Measurements from ENCODE around the gene KIN.

Gene KIN

DNA sequence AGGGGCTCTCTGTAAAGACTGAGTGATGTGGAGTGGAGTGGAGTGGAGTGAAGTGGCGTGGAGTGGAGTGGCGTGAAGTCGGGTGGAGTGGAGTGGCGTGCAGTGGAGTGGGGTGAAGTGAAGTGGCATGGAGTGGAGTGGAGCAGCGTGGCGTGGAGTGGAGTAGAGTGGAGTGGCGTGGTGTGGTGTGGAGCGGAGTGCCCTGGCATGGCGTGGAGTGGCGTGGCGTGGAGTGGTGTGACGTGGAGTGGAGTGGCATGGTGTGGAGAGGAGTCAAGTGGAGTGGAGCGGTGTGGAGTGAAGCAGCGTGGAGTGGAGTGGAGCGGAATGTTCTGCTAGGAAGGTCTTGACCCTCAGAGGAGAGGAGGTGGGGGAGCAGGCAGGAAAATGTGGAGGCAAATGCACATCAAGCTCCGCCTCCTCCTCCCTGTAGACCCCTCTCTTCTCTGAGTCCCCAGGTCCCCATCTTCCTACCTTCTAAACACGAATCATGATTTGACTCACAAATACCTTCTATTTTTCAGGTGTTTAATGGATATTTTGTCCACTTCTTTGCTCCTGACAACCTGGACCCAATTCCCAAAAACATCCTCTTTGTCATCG lies 64.8 kb downstream of the KIN start:
- no peaks in the 10 kb centered on the region for H4K20me1 ChIP-seq (ENCODE audit: control insufficient read depth, insufficient read depth, low read depth, low read length)
- no peak overlapping the region for H3K27ac ChIP-seq (ENCODE audit: low read depth, low read length)
- H3K4me3 ChIP-seq (ENCODE audit: low read length): no peak overlapping the region
- H3K79me2 ChIP-seq (ENCODE audit: control insufficient read depth, low read length): no peaks in the 10 kb centered on the region
- H3K9me2 ChIP-seq (replicated peaks; ENCODE audit: control insufficient read depth, low read length): no peaks in the 10 kb centered on the region
- no peak for TF ChIP-seq EZH2phosphoT487 (IDR thresholded peaks at IDR 0.05; ENCODE audit: borderline replicate concordance, low read length)
- TF ChIP-seq, protein P1, sequence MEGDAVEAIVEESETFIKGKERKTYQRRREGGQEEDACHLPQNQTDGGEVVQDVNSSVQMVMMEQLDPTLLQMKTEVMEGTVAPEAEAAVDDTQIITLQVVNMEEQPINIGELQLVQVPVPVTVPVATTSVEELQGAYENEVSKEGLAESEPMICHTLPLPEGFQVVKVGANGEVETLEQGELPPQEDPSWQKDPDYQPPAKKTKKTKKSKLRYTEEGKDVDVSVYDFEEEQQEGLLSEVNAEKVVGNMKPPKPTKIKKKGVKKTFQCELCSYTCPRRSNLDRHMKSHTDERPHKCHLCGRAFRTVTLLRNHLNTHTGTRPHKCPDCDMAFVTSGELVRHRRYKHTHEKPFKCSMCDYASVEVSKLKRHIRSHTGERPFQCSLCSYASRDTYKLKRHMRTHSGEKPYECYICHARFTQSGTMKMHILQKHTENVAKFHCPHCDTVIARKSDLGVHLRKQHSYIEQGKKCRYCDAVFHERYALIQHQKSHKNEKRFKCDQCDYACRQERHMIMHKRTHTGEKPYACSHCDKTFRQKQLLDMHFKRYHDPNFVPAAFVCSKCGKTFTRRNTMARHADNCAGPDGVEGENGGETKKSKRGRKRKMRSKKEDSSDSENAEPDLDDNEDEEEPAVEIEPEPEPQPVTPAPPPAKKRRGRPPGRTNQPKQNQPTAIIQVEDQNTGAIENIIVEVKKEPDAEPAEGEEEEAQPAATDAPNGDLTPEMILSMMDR (IDR thresholded peaks at IDR 0.05; ENCODE audit: low read depth, low read length, poor library complexity, severe bottlenecking): no peak
- H3K27me3 ChIP-seq (ENCODE audit: control insufficient read depth, low read length): 0 out of 2 replicates have a peak, but pooled peaks cover 6% of the 10 kb centered on the region
- no peaks in the 10 kb centered on the region for H3F3A ChIP-seq (ENCODE audit: control insufficient read depth, insufficient read depth)
- no peaks in the 10 kb centered on the region for H3K4me1 ChIP-seq (ENCODE audit: control insufficient read depth, low read length)
- no peaks in the 10 kb centered on the region for H3K9me3 ChIP-seq (ENCODE audit: control insufficient read depth, insufficient read depth, low read length)
- H3K4me2 ChIP-seq (ENCODE audit: low read length): no peak overlapping the region
- H3K36me3 ChIP-seq (ENCODE audit: control insufficient read depth, low read length): no peaks in the 10 kb centered on the region

- H3K4me3 ChIP-seq (ENCODE audit: low read length): no peak overlapping the region
- no peak overlapping the region for H3K27ac ChIP-seq (ENCODE audit: low read depth, low read length)
- H3K4me1 ChIP-seq (ENCODE audit: control insufficient read depth, low read length): no peaks in the 10 kb centered on the region
- TF ChIP-seq EZH2phosphoT487 (IDR thresholded peaks at IDR 0.05; ENCODE audit: borderline replicate concordance, low read length): no peak
- TF ChIP-seq, protein P1 (IDR thresholded peaks at IDR 0.05; ENCODE audit: low read depth, low read length, poor library complexity, severe bottlenecking): no peak
- H3K9me2 ChIP-seq (replicated peaks; ENCODE audit: control insufficient read depth, low read length): no peaks in the 10 kb centered on the region
- H3K27me3 ChIP-seq (ENCODE audit: control insufficient read depth, low read length): 0 out of 2 replicates have a peak, but pooled peaks cover under 1% of the 10 kb centered on the region
- H3K9me3 ChIP-seq (ENCODE audit: control insufficient read depth, insufficient read depth, low read length): no peaks in the 10 kb centered on the region
- H3K36me3 ChIP-seq (ENCODE audit: control insufficient read depth, low read length): no peaks in the 10 kb centered on the region
- H4K20me1 ChIP-seq (ENCODE audit: control insufficient read depth, insufficient read depth, low read depth, low read length): no peaks in the 10 kb centered on the region
- no peaks in the 10 kb centered on the region for H3K79me2 ChIP-seq (ENCODE audit: control insufficient read depth, low read length)
- H3K4me2 ChIP-seq (ENCODE audit: low read length): no peak overlapping the region
- no peaks in the 10 kb centered on the region for H3F3A ChIP-seq (ENCODE audit: control insufficient read depth, insufficient read depth)
Measured at GRCh38 chr10:7720478-7720877, 67.3 kb downstream of the KIN start.

GRCh38 chr10:7718685-7719084 lies 69.1 kb downstream of the KIN start:
- TF ChIP-seq EZH2phosphoT487 (IDR thresholded peaks at IDR 0.05; ENCODE audit: borderline replicate concordance, low read length): no peak
- TF ChIP-seq, protein P1 (IDR thresholded peaks at IDR 0.05; ENCODE audit: low read depth, low read length, poor library complexity, severe bottlenecking): no peak

More at GRCh38 chr10:7718685-7719084, 69.1 kb downstream of the KIN start:
- Histone ChIP-seq H3K79me2 (ENCODE audit: control insufficient read depth, low read length) (no peaks in the 10 kb centered on the region), H3K27me3 (ENCODE audit: control insufficient read depth, low read length) (no peaks in the 10 kb centered on the region), H3K9me2 (replicated peaks; ENCODE audit: control insufficient read depth, low read length) (no peaks in the 10 kb centered on the region), H3K4me1 (ENCODE audit: control insufficient read depth, low read length) (no peaks in the 10 kb centered on the region), H3K27ac (ENCODE audit: low read depth, low read length) (no peak overlapping the region), H3K9me3 (ENCODE audit: control insufficient read depth, insufficient read depth, low read length) (no peaks in the 10 kb centered on the region), H3K4me2 (ENCODE audit: low read length) (no peak overlapping the region), H3F3A (ENCODE audit: control insufficient read depth, insufficient read depth) (no peaks in the 10 kb centered on the region), H3K36me3 (ENCODE audit: control insufficient read depth, low read length) (no peaks in the 10 kb centered on the region), H4K20me1 (ENCODE audit: control insufficient read depth, insufficient read depth, low read depth, low read length) (no peaks in the 10 kb centered on the region), H3K4me3 (ENCODE audit: low read length) (no peak overlapping the region)

All from DOHH2 (cell line).